ENCODE measurements around the gene NHLRC1.
"Not testable (repeated sequence)": the region's sequence is repeated elsewhere in the genome, so short reads cannot be mapped to it uniquely, and the experiment has no call there.

Gene NHLRC1

DNA sequence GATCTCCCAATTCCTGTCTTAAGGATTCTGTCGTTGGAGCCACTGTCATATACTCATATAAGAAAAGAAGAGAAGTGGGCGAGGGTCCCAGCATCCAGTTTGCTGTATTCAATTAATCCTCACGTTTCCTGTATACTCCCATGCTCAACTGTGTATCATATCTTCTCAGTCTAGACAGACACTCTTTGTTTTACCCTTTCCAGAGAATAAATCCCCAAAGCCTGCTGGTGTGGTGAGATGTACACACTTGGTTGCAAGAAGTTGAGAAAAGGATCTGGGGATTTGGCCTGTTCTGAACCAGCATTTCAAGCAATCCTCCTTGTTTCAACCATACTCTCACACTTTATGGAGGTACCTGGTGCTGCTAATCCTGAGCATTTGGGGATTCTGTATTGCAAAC, 29.3 kb upstream of the NHLRC1 start:
- no peak for DNase-seq (ENCODE audit: extremely low spot score)

GRCh38 chr6:18151391-18151790, 28.9 kb upstream of the NHLRC1 start:
- not testable (repeated sequence) for DNase-seq (ENCODE audit: extremely low spot score)

More for the DNA sequence above, 29.3 kb upstream of the NHLRC1 start:
- TF ChIP-seq CTCF (IDR thresholded peaks at IDR 0.05; ENCODE audit: control extremely low read depth, extremely low read depth, low read depth, missing control alignments), result no peak
- ChIA-PET POLR2A (no interaction called here), CTCF (interaction anchor here (1.5 kb wide), 1 partner anchor 31 kb away, joined by 3 read pairs; no protein-coding TSS in a partner anchor)

DNA sequence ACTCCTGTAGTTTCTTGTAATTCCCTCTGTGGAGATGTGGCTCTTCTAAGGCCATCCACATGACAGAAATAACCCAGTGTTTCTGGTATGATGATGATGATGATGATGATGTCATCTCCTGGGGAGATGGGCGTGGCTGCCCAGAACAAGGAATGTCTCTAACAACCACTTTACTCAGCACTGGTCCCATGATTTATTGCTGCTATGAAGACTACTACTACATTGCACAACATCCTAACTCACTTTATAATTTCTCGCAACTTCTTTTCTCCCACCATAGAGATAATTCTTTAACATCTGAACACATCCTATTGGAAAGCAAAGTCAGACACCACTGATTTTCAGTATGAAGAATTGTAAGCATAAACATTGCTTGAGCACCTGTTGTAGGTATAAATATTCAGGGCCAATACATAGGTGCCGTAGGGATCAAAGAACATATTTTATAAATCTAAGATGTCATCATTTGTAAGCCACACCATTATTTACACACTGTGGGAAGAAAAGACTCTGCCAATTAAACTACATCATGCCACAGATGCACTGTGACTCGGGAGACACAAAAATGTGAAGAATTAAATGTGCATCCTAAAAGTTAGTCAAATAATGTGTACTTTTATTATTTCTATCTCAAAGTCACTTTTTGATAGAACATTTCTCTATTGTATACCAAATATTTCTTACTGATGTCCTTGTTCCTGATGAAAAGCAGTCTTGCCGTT, 26.0 kb upstream of the NHLRC1 start:
- DNase-seq (ENCODE audit: extremely low spot score), result no peak
- TF ChIP-seq CTCF (IDR thresholded peaks at IDR 0.05; ENCODE audit: control extremely low read depth, extremely low read depth, low read depth, missing control alignments), result no peak
- ChIA-PET CTCF (no interaction called here), POLR2A (no interaction called here)

More at GRCh38 chr6:18151391-18151790, 28.9 kb upstream of the NHLRC1 start:
- POLR2A ChIA-PET, result not testable (repeated sequence)
- CTCF ChIA-PET, result interaction anchor here (1.5 kb wide), 1 partner anchor 30 kb away, joined by 3 read pairs; no protein-coding TSS in a partner anchor

DNA sequence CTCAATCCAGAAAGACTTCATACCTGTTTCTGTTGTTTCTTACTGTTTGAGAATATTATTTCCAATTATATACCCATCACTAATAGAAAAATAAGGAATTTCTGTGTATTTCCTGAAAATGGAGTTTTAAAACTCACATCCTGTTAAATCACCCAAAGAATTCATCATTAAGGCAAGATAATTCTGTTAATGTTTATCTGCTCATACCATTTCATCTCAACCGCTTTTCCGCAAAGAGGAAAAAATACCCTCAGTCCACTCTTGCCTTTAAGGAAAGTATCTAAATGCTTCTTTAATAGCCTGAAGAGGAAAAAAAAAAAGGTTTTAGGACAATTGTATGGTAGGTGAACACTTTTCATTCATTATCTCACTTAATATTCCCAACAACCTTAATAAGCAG, 25.1 kb upstream of the NHLRC1 start:
- DNase-seq (ENCODE audit: extremely low spot score), result no peak
- POLR2A ChIA-PET, result no interaction called here
- CTCF ChIA-PET, result interaction anchor here (1.2 kb wide), 1 partner anchor 16 kb away, joined by 3 read pairs; no protein-coding TSS in a partner anchor
- no peak for TF ChIP-seq CTCF (IDR thresholded peaks at IDR 0.05; ENCODE audit: control extremely low read depth, extremely low read depth, low read depth, missing control alignments)

- no peak for TF ChIP-seq CTCF (IDR thresholded peaks at IDR 0.05; ENCODE audit: control extremely low read depth, extremely low read depth, low read depth, missing control alignments)
- CTCF ChIA-PET, result interaction anchor here (1.1 to 1.4 kb wide), 3 partner anchors 17 to 25 kb away, joined by 3 to 6 read pairs (median 3); partner anchors contain the start of gene NHLRC1
- DNase-seq (ENCODE audit: extremely low spot score), result no peak
- POLR2A ChIA-PET, result no interaction called here
Measured at GRCh38 chr6:18147160-18147559, 24.7 kb upstream of the NHLRC1 start.

GRCh38 chr6:18142591-18142861, 20.0 kb upstream of the NHLRC1 start:
- no peak for DNase-seq (ENCODE audit: extremely low spot score)
- POLR2A ChIA-PET, result no interaction called here
- TF ChIP-seq CTCF (IDR thresholded peaks at IDR 0.05; ENCODE audit: control extremely low read depth, extremely low read depth, low read depth, missing control alignments), result no peak
- CTCF ChIA-PET, result interaction anchor here (1.1 kb wide), 1 partner anchor 12 kb away, joined by 3 read pairs; no protein-coding TSS in a partner anchor

- CTCF ChIA-PET, result interaction anchor here (1.1 to 1.3 kb wide), 2 partner anchors 11 to 19 kb away, joined by 3 to 4 read pairs; partner anchors contain the start of gene NHLRC1
- TF ChIP-seq CTCF (IDR thresholded peaks at IDR 0.05; ENCODE audit: control extremely low read depth, extremely low read depth, low read depth, missing control alignments), result no peak
Measured at GRCh38 chr6:18141805-18142590, 19.5 kb upstream of the NHLRC1 start.

More at GRCh38 chr6:18141805-18142590, 19.5 kb upstream of the NHLRC1 start:
- POLR2A ChIA-PET, result no interaction called here
- DNase-seq (ENCODE audit: extremely low spot score), result no peak

Data from GM10248 (cell line).